ENCODE measurements around the gene ACIN1.

DNA sequence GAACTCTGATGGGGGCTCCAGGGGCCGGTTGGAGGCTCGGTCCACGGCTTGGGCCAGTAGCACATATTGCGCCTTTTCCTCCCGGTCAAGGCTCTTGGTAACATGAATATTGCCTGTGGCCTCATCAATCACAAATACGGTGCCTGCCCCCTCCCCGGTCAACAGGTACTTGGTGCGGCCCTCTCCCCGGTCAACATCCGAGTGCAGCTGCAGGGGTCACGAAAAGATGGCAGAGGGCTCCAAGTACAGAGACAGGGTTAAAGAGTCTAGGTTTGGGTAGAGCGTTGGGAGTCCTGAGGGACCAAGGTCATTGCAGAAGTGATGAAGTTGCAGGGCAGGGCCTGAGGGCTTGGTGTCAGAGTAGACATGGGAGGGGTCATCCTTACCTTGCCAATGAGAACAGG is 39.8 kb downstream of the ACIN1 start:
- TF ChIP-seq, protein P1, sequence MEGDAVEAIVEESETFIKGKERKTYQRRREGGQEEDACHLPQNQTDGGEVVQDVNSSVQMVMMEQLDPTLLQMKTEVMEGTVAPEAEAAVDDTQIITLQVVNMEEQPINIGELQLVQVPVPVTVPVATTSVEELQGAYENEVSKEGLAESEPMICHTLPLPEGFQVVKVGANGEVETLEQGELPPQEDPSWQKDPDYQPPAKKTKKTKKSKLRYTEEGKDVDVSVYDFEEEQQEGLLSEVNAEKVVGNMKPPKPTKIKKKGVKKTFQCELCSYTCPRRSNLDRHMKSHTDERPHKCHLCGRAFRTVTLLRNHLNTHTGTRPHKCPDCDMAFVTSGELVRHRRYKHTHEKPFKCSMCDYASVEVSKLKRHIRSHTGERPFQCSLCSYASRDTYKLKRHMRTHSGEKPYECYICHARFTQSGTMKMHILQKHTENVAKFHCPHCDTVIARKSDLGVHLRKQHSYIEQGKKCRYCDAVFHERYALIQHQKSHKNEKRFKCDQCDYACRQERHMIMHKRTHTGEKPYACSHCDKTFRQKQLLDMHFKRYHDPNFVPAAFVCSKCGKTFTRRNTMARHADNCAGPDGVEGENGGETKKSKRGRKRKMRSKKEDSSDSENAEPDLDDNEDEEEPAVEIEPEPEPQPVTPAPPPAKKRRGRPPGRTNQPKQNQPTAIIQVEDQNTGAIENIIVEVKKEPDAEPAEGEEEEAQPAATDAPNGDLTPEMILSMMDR (IDR thresholded peaks at IDR 0.05) = no peak
- TF ChIP-seq POLR2A (IDR thresholded peaks at IDR 0.05) (no peak), POLR2AphosphoS5 (IDR thresholded peaks at IDR 0.05) (no peak), EP300 (IDR thresholded peaks at IDR 0.05) (no peak)
